AG04450 (cell line): Measurements from ENCODE around the gene CX3CL1. TPM values are rescaled to one million over a fixed set of nuclear protein-coding genes. Genes with fewer than 3 reads are reported as not detected.

Experiments
- CTCF ChIA-PET: fragments of 300-600, 350-600 bp; formaldehyde crosslinking; extraction: SDS; loops from one replicate; lab custom pipeline; 2022; ENCODE audit warnings: antibody characterized with exemption, inconsistent platforms; lab: Charles Lee
- POLR2A ChIA-PET: fragments of 350-600 bp; formaldehyde crosslinking; extraction: SDS; loops from one replicate; lab custom pipeline; 2021; ENCODE audit warnings: antibody characterized with exemption, inconsistent platforms; lab: Yijun Ruan, JAX
- DNase-seq: peaks from one replicate; pipeline ENCODE4 v3.0.0-alpha.2; 2011; ENCODE audit warnings: low read depth, low spot score
- H3K27ac ChIP-seq: one replicate; pipeline ENCODE4 v1.5.1; 2012; ENCODE audit warnings: low read depth, low read length, control low read depth
- H3K27me3 ChIP-seq: one replicate; pipeline ENCODE4 v1.6.0; 2012; ENCODE audit warnings: low read length; ENCODE audit not compliant: control insufficient read depth, insufficient read depth
- H3K4me3 ChIP-seq: 2 replicates; pipeline ENCODE4 v1.5.1; 2011; ENCODE audit warnings: mild to moderate bottlenecking, low read depth, low read length, control low read depth
- H3K9me3 ChIP-seq: 2 replicates; pipeline ENCODE4 v1.5.1; 2012; ENCODE audit warnings: low read length; ENCODE audit not compliant: control insufficient read depth, insufficient read depth
- polyA plus RNA-seq: library from polyadenylated mRNA; depleted of rRNA; stranded (reverse); fragments of >200 nt; gene quantifications from 2 replicates; pipeline ENCODE4 v1.2.3, GENCODE V29; 2011
- TF ChIP-seq, protein P1 (sequence below): IDR thresholded peaks from 2 replicates; pipeline ENCODE4 v1.5.1; 2011; ENCODE audit warnings: low read depth, low read length, control low read depth, inconsistent platforms

CX3CL1 gene
- polyA plus RNA-seq, 1 experiment, result 0.48 TPM

DNA sequence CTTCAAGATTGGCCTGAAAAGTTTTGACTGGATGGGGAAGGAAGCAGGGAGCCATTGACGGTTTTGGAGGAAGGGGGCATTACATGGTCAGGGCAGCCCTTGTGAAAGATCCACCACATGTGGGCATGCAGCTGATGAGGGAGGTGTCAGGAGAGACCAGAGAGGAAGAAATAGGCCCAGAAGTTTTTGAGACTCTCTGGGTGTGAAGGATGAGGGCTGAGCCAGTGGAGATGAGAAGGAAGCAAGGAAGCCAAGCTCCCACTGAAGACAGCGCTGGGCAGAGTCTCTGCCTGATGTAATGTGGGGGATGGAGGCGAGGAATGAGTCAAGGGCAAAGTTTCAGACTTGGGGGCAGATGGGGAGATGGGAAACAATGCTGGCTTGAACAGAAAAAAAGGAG is 32.8 kb downstream of the CX3CL1 start:
- ChIA-PET CTCF (interaction anchor here (1.5 kb wide), 1 partner anchor 13 kb away, joined by 13 read pairs; no protein-coding TSS in a partner anchor), POLR2A (no interaction called here)
- Histone ChIP-seq H3K27ac (no peak overlapping the region), H3K9me3 (no peaks in the 10 kb centered on the region), H3K4me3 (no peak overlapping the region), H3K27me3 (peaks cover 48% of the 10 kb centered on the region)
- DNase-seq, result no peak
- TF ChIP-seq, protein P1, sequence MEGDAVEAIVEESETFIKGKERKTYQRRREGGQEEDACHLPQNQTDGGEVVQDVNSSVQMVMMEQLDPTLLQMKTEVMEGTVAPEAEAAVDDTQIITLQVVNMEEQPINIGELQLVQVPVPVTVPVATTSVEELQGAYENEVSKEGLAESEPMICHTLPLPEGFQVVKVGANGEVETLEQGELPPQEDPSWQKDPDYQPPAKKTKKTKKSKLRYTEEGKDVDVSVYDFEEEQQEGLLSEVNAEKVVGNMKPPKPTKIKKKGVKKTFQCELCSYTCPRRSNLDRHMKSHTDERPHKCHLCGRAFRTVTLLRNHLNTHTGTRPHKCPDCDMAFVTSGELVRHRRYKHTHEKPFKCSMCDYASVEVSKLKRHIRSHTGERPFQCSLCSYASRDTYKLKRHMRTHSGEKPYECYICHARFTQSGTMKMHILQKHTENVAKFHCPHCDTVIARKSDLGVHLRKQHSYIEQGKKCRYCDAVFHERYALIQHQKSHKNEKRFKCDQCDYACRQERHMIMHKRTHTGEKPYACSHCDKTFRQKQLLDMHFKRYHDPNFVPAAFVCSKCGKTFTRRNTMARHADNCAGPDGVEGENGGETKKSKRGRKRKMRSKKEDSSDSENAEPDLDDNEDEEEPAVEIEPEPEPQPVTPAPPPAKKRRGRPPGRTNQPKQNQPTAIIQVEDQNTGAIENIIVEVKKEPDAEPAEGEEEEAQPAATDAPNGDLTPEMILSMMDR, result no peak

DNA sequence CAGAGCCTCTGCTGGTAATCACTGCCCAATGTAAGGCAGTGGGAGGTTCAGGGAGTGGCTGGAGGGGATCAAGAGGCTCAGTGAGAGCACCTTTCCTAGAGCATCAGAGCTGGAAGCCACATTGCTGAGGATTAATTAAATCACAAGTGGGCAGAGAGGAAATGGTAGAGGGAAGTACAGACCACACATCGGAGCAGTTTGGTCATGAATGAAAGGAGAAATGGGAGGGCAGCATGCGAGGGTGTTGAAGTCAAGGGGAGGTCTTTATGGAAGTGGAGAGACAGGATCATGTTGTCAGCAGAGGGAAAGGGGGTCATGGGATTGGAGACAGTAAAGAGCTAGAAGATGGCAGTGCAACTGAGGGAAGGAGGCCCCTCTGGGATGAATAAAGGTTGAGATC is 34.6 kb downstream of the CX3CL1 start:
- ChIA-PET POLR2A (no interaction called here), CTCF (no interaction called here)
- H3K27me3 ChIP-seq, result peaks cover 57% of the 10 kb centered on the region

DNA sequence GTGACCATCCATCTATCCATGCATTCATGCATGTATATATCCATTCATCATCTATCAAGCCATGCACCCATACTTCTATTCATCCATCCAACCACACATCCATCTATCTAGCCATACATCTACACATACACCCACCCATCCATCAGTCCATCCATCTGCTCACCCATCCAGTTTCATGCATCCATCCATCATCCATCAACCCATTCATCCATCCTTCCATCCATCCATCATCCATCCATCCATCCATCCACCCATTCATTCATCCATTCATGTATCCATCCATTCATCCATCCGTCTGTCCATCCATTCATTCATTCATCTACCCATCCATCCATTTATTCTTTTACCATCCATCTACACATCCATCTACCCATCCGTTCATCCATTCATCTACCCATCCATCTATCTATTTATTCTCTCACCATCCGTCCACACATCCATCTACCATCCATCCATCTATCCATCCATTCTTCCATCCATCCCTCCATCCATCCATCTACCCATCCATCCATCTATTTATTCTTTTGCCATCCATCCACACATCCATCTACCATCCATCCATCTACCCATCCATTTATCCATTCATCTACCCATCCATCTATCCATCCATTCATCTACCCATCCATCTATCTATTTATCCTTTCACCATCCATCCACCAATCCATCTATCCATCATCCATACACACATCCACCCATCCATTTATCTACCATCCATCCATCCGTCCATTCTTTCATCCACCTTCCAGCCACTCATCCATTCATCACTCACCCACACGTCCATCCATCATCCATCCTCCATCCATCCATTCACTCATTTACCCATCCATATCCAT is 35.4 kb downstream of the CX3CL1 start:
- no peak for DNase-seq
- TF ChIP-seq, protein P1, result no peak
- POLR2A ChIA-PET, result no interaction called here
- H3K9me3 ChIP-seq, result no peaks in the 10 kb centered on the region; the same call in 1 of the 2 replicates
- CTCF ChIA-PET, result no interaction called here
- no peak overlapping the region for H3K27ac ChIP-seq
- peaks cover 52% of the 10 kb centered on the region for H3K27me3 ChIP-seq
- no peak overlapping the region for H3K4me3 ChIP-seq

More for the DNA sequence above, 34.6 kb downstream of the CX3CL1 start:
- H3K9me3 ChIP-seq, result no peaks in the 10 kb centered on the region; the same call in 1 of the 2 replicates
- H3K27ac ChIP-seq, result no peak overlapping the region
- no peak overlapping the region for H3K4me3 ChIP-seq
- TF ChIP-seq, protein P1, result no peak
- no peak for DNase-seq

DNA sequence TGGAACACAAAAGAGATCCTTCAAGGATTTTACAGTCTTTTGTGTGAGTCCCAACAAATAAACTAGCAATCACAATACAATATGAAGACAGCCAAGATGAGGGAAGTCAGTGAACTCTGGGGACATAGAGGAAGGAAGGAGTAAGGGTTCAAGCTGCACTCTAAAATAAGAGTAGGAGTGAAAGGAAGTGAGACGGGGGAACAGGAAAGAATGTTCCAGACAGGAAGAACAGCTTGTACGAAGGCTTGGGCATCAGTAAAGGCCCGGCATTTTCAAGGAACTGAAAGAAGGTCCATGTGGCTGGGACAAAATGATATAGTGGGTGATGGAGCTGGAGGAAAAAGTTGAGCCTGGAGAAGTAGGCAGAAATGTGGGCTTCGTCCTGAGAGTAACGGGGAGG is 36.8 kb downstream of the CX3CL1 start:
- ChIA-PET CTCF (no interaction called here), POLR2A (no interaction called here)
- H3K27ac ChIP-seq, result no peak overlapping the region
- H3K27me3 ChIP-seq, result peaks cover 53% of the 10 kb centered on the region
- H3K4me3 ChIP-seq, result no peak overlapping the region
- H3K9me3 ChIP-seq, result no peaks in the 10 kb centered on the region; the same call in 1 of the 2 replicates
- DNase-seq, result no peak
- TF ChIP-seq, protein P1, result no peak

DNA sequence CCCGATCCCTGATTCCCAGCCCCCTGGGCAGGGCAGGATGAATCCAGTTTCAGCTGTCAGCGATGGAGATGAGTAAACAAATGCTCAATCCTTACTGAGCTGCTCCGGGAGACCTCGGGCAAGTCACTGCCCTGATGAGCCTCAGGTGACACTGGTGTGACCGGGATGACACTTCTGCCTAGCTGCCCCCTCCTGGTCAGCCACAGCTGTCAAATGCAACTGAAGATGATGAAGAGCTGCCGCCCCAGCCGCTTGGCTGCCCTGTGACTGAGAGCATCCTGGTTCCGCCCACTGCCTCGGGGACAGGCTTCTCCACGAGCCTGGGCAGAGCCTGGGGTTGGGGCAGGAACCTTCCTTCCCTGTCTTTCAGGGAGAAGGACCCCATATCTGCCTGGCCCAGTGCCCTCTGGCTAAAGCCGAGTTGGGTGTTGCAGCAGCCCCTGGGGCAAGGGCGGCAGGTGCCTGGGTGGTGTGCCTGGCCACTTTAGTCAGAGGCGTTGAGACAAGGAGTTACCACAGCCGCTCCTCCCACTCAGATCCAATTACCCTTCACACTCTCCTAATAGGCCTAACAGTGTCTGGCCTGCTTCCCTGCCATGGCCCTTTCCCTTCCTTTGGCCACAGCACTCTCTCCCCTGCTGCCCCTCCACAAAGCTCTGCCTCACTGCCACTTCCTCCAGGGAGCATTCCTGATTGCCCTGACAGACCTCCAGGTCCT is 37.7 kb downstream of the CX3CL1 start:
- ChIA-PET POLR2A (no interaction called here), CTCF (no interaction called here)
- peaks cover 44% of the 10 kb centered on the region for H3K27me3 ChIP-seq

More for the DNA sequence above, 37.7 kb downstream of the CX3CL1 start:
- Histone ChIP-seq H3K27ac (no peak overlapping the region), H3K9me3 (no peaks in the 10 kb centered on the region; the same call in 1 of the 2 replicates), H3K4me3 (no peak overlapping the region)
- TF ChIP-seq, protein P1, result no peak
- no peak for DNase-seq
